OCI-LY1 (cell line): ENCODE measurements around the gene FAM76A.

Experiments used
- EZH2 ChIP-seq: fragments of 200-600 bp; sonication (generic), shearing (Covaris generic); IDR thresholded peaks from 2 replicates; pipeline ENCODE4 v1.8.0; 2017; ENCODE audit warnings: borderline replicate concordance, mixed run types, mild to moderate bottlenecking, antibody characterized with exemption, low read length, moderate library complexity, mixed read lengths
- TF ChIP-seq, protein P1 (sequence below): fragments of 200-600 bp; sonication (generic), shearing (Covaris generic); IDR thresholded peaks from 2 replicates; pipeline ENCODE4 v1.5.1; 2017; ENCODE audit warnings: mild to moderate bottlenecking, antibody characterized with exemption, low read length, moderate library complexity, mixed read lengths

DNA sequence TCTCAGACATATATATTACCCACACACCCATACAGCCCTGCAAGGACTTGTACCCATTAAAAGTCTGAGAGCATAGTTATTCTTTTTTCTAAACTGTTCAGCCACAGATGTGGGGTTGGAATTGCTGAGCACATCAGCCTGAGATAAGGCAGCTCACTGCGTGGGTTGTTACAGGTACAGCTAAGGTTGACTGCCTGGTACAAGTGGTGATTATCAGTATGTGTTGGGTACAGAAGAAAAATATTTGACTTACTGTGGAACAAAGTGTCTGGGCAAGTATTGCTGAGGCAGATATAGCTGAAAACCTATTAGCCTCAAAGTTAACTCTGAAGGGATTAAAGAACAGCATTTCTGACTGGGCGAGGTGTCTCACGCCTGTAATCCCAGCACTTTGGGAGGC is 52.3 kb downstream of the FAM76A start:
- TF ChIP-seq, protein P1, sequence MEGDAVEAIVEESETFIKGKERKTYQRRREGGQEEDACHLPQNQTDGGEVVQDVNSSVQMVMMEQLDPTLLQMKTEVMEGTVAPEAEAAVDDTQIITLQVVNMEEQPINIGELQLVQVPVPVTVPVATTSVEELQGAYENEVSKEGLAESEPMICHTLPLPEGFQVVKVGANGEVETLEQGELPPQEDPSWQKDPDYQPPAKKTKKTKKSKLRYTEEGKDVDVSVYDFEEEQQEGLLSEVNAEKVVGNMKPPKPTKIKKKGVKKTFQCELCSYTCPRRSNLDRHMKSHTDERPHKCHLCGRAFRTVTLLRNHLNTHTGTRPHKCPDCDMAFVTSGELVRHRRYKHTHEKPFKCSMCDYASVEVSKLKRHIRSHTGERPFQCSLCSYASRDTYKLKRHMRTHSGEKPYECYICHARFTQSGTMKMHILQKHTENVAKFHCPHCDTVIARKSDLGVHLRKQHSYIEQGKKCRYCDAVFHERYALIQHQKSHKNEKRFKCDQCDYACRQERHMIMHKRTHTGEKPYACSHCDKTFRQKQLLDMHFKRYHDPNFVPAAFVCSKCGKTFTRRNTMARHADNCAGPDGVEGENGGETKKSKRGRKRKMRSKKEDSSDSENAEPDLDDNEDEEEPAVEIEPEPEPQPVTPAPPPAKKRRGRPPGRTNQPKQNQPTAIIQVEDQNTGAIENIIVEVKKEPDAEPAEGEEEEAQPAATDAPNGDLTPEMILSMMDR: no peak
- no peak for TF ChIP-seq EZH2
